Measurements from ENCODE around the gene HOXB13.
"Not testable (repeated sequence)": the region's sequence is repeated elsewhere in the genome, so short reads cannot be mapped to it uniquely, and the experiment has no call there.

- not testable (repeated sequence) for TF ChIP-seq POLR2AphosphoS5, CTCF, EP300, POLR2A (IDR thresholded peaks at IDR 0.05)
Observed at GRCh38 chr17:48716549-48716948, 12.0 kb downstream of the HOXB13 start.

Data from suprapubic skin (tissue), 4 donors.